Prostate gland (tissue), 2 donors: ENCODE measurements around the gene PLEKHJ1. TPM values are rescaled to one million over a fixed set of nuclear protein-coding genes. Genes with fewer than 3 reads are reported as not detected.

Experiments used
- DNase-seq: peaks from one replicate; pipeline ENCODE4 v3.0.0-alpha.2; 2019; ENCODE audit warnings: low spot score
- H3K27ac ChIP-seq, 2 donors: fragments of 200-600 bp; sonication (generic); 2 replicates each; pipeline ENCODE4 v1.5.1; 2017 to 2019
- H3K27me3 ChIP-seq: fragments of 200-600 bp; sonication (generic); replicated peaks from 2 replicates; pipeline ENCODE4 v1.5.1; 2019; ENCODE audit not compliant: insufficient read depth
- H3K36me3 ChIP-seq, 2 donors: fragments of 200-600 bp; sonication (generic); 1 replicate in 1 of 2; 2 replicates in 1 of 2; pipeline versions ENCODE4 v1.5.1 to v1.8.1; 2017 to 2019
- H3K4me1 ChIP-seq: fragments of 200-600 bp; sonication (generic); replicated peaks from 2 replicates; pipeline ENCODE4 v1.5.1; 2019
- H3K4me3 ChIP-seq, 2 donors: fragments of 200-600 bp; sonication (generic); 2 replicates each; pipeline ENCODE4 v1.5.1; 2017 to 2019
- H3K9me3 ChIP-seq: fragments of 200-600 bp; sonication (generic); 2 replicates; pipeline ENCODE4 v1.5.1; 2017
- CTCF ChIP-seq, 4 experiments: fragments of 200-600 bp in 2 of 4; fragments of 450-650 bp in 2 of 4; sonication (generic) in 2 of 4; IDR thresholded peaks; 1 replicate in 3 of 4; 2 replicates in 1 of 4; pipeline ENCODE4 v1.5.1; 2016 to 2019; ENCODE audit warnings: antibody characterized with exemption in 4 of 4, mild to moderate bottlenecking in 2 of 4, moderate library complexity in 2 of 4
- POLR2A ChIP-seq: fragments of 450-650 bp; IDR thresholded peaks from one replicate; pipeline ENCODE4 v1.6.1; 2016; ENCODE audit warnings: antibody characterized with exemption, mild to moderate bottlenecking
- POLR2AphosphoS5 ChIP-seq: sonication (generic); formaldehyde crosslinking; IDR thresholded peaks from one replicate; pipeline ENCODE4 v1.6.1; 2017; ENCODE audit warnings: antibody characterized with exemption
- WGBS: methylation state at CpG from one replicate; pipeline ENCODE4 v1.1.5; 2018; 5-methylcytosine and 5-hydroxymethylcytosine counted together
- intact Hi-C: fragments of 100-400 bp; cut with DNase I; formaldehyde crosslinking; loops from one replicate; pipeline ENCODE4 v1.14.2; 2022
- total RNA-seq, 2 donors: library from RNA; depleted of rRNA; stranded (reverse); fragments of >200 nt; gene quantifications; one replicate each; pipeline ENCODE4 v1.1.0, GENCODE V29; 2016

The PLEKHJ1 gene
- total RNA-seq, 2 donors from 2014 or later = 59.4 to 91.7 TPM

- Histone ChIP-seq H3K4me1 (no peaks in the 10 kb centered on the region), H3K36me3 (peaks cover 13 to 21% of the 10 kb centered on the region in 2 donors), H3K27me3 (no peaks in the 10 kb centered on the region), H3K9me3 (no peaks in the 10 kb centered on the region), H3K27ac (no peak overlapping the region), H3K4me3 (no peak overlapping the region)
- DNase-seq = no peak
- intact Hi-C loops = no loop called here
- WGBS = 93% methylated on average over 21 of the region's 22 CpGs
- no peak for TF ChIP-seq CTCF (IDR thresholded peaks at IDR 0.05)
- TF ChIP-seq POLR2A = no peak
- no peak for TF ChIP-seq POLR2AphosphoS5
These were observed 18.5 kb downstream of the PLEKHJ1 start for GRCh38 chr19:2217591-2217990.

DNA sequence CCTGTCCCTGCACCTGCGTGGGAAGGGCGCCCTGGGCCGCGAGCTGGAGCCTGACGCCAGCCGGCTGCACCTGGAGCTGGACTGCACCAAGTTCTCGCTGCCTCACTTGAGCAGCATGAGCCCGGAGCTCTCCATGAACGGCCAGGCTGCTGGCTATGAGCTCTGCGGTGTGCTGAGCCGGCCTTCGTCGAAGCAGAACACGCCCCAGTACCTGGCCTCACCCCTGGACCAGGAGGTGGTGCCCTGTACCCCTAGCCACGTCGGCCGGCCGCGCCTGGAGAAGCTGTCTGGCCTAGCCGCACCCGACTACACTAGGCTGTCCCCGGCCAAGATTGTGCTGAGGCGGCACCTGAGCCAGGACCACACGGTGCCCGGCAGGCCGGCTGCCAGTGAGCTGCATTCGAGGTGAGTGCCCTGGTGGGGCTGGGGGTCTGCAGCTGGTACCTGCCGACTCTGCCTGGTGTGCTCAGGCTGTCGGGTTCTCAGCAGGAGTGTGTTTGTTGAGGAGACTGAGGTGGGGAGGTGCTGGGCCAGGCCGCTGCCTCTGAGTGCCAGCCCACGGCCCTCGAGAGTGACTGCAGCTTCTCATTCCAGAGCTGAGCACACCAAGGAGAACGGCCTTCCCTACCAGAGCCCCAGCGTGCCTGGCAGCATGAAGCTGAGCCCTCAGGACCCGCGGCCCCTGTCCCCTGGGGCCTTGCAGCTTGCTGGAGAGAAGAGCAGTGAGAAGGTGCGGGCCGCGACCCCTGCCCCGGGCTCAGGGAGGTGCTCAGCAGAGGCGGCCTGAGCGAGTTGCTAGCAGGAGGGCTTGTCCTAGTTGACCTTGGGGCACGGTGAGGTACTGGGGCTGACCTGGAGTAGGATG lies 19.5 kb downstream of the PLEKHJ1 start:
- Histone ChIP-seq H3K9me3 (no peaks in the 10 kb centered on the region), H3K4me1 (no peaks in the 10 kb centered on the region), H3K4me3 (no peak overlapping the region), H3K36me3 (peaks cover 13 to 27% of the 10 kb centered on the region in 2 donors), H3K27me3 (no peaks in the 10 kb centered on the region), H3K27ac (no peak overlapping the region)
- intact Hi-C loops = no loop called here
- no peak for DNase-seq
- WGBS = 96% methylated on average over 34 of the region's 43 CpGs
- TF ChIP-seq POLR2AphosphoS5 (no peak), CTCF (IDR thresholded peaks at IDR 0.05) (no peak), POLR2A (no peak)

DNA sequence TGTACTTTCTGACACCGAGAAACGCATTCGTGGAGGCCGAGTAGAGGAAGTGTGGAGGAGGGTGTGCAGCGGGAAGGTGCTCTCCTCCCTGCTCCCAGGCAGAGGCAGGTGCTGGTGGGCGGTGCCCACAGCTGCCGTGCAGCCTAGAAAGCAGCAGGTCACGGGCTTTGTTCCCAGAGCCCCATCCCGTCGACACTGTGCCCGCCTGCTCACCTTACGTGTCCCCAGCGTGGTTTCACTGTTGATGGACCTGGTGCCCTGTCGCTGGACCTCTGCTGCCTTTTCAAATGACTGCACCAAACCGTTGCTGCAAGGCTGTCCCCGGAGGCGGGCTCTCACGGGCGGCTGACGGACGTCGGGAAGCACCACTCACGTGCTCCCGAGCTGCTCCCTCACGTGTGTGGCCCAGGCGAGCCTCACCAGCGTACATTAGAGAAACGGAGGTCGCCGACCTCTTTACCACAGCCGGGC lies 20.8 kb downstream of the PLEKHJ1 start:
- H3K27me3 ChIP-seq = no peaks in the 10 kb centered on the region
- H3K4me1 ChIP-seq = no peaks in the 10 kb centered on the region
- 80% methylated on average over 31 of the region's 31 CpGs for WGBS
- no peak overlapping the region for H3K4me3 ChIP-seq
- TF ChIP-seq CTCF (IDR thresholded peaks at IDR 0.05) (no peak), POLR2AphosphoS5 (no peak), POLR2A (no peak)
- intact Hi-C loops = no loop called here
- no peak overlapping the region for H3K27ac ChIP-seq
- DNase-seq = no peak
- H3K36me3 ChIP-seq = peaks cover 20 to 39% of the 10 kb centered on the region in 2 donors
- no peaks in the 10 kb centered on the region for H3K9me3 ChIP-seq

GRCh38 chr19:2214251-2214650 lies 21.9 kb downstream of the PLEKHJ1 start:
- 79% methylated on average over 16 of the region's 17 CpGs for WGBS
- TF ChIP-seq POLR2A (no peak), CTCF (IDR thresholded peaks at IDR 0.05) (no peak), POLR2AphosphoS5 (no peak)
- Histone ChIP-seq H3K9me3 (no peaks in the 10 kb centered on the region), H3K4me3 (no peak overlapping the region), H3K4me1 (no peaks in the 10 kb centered on the region), H3K36me3 (peaks cover 22 to 42% of the 10 kb centered on the region in 2 donors), H3K27ac (no peak overlapping the region), H3K27me3 (no peaks in the 10 kb centered on the region)
- no peak for DNase-seq
- intact Hi-C loops = no loop called here

- intact Hi-C loops = no loop called here
- Histone ChIP-seq H3K4me1 (no peaks in the 10 kb centered on the region), H3K27me3 (no peaks in the 10 kb centered on the region), H3K27ac (no peak overlapping the region), H3K9me3 (no peaks in the 10 kb centered on the region), H3K36me3 (peaks cover 22 to 42% of the 10 kb centered on the region in 2 donors), H3K4me3 (no peak overlapping the region)
- TF ChIP-seq POLR2A (no peak), POLR2AphosphoS5 (no peak), CTCF (IDR thresholded peaks at IDR 0.05) (no peak)
- WGBS = 73% methylated on average over 10 of the region's 26 CpGs
- DNase-seq = no peak
These were observed 22.3 kb downstream of the PLEKHJ1 start for GRCh38 chr19:2213799-2214198.
